Ovary (tissue), 9 donors: ENCODE measurements around the gene ANKH. TPM values are rescaled to one million over a fixed set of nuclear protein-coding genes. Genes with fewer than 3 reads are reported as not detected.

Experiments used
- DNase-seq, 5 donors: peaks; one replicate each; pipeline ENCODE4 v3.0.0-alpha.2; 2019 to 2020
- H3K27ac ChIP-seq, 2 donors: fragments of 200-600 bp; one replicate each; pipeline versions ENCODE4 v1.5.1 to v1.8.0; 2019 to 2022
- H3K27me3 ChIP-seq: fragments of 200-600 bp; one replicate; pipeline ENCODE4 v1.8.0; 2022
- H3K36me3 ChIP-seq: fragments of 200-600 bp; sonication (generic); one replicate; pipeline ENCODE4 v1.5.1; 2019
- H3K4me1 ChIP-seq: one replicate; pipeline ENCODE4 v1.8.1; 2013; ENCODE audit warnings: mild to moderate bottlenecking, moderate library complexity; ENCODE audit not compliant: insufficient read depth
- H3K4me3 ChIP-seq: fragments of 200-600 bp; sonication (generic); one replicate; pipeline ENCODE4 v1.5.1; 2017
- H3K9me3 ChIP-seq, 2 donors: fragments of 200-600 bp in 1 of 2; sonication (generic) in 1 of 2; one replicate each; pipeline versions ENCODE4 v1.5.1 to v1.8.1; 2013 to 2019; ENCODE audit warnings: mild to moderate bottlenecking in 1 of 2, moderate library complexity in 1 of 2
- CTCF ChIP-seq, 3 donors: fragments of 450-650 bp in 2 of 3; fragments of 200-600 bp in 1 of 3; IDR thresholded peaks; one replicate each; pipeline versions ENCODE4 v1.5.1 to v1.8.0; 2016 to 2022; ENCODE audit warnings: antibody characterized with exemption in 3 of 3, mild to moderate bottlenecking in 1 of 3
- EP300 ChIP-seq: sonication (generic); formaldehyde crosslinking; IDR thresholded peaks from one replicate; pipeline ENCODE4 v1.6.1; 2017; ENCODE audit warnings: antibody characterized with exemption
- POLR2A ChIP-seq: fragments of 450-650 bp; IDR thresholded peaks from one replicate; pipeline ENCODE4 v1.6.1; 2017; ENCODE audit warnings: antibody characterized with exemption, mild to moderate bottlenecking, moderate library complexity
- WGBS, 3 donors: extraction: QIAGEN DNeasy Blood & Tissue Kit in 1 of 3; methylation state at CpG; one replicate each; pipeline versions ENCODE4 v1.1.5 to v1.1.7; 2013 to 2017; 5-methylcytosine and 5-hydroxymethylcytosine counted together
- intact Hi-C, 4 donors: fragments of 100-400 bp; cut with DNase I; formaldehyde crosslinking; loops; one replicate each; pipeline versions ENCODE4 v1.11.0 to v1.15.1; 2022 to 2023
- polyA plus RNA-seq, 2 donors: library from polyadenylated mRNA; stranded (reverse); fragments of 200-250 nt in 1 of 2; fragments of 350-450 nt in 1 of 2; fragmentation: Illumina TruSeq in 1 of 2; extraction: RNeasy Lipid Tissue Mini Kit (QIAGEN cat#74804) in 1 of 2; gene quantifications; one replicate each; pipeline ENCODE4 v1.2.3, GENCODE V29; 2013 to 2014
- total RNA-seq, 7 donors: library from RNA; depleted of rRNA in 2 of 7; stranded (reverse); fragments of >200 nt in 2 of 7; fragmentation: NEBNext Ultra II Directional in 3 of 7; extraction: Animal tissue kit (Norgen Biotek cat#: 25700) in 3 of 7; gene quantifications; one replicate each; pipeline versions ENCODE4 v1.1.0 to v1.2.4, GENCODE V29; 2016 to 2023
- donor health status: DM: no; HTN: no; CAD: no; lungs with moderate emphysema.
- donor health status: DM: no; HTN: no; CAD: no.
- donor health status: Bipolar disorder and iron deficiency.
- donor health status: DM: yes; HTN: yes; CAD: no.
- donor health status: DM: no; HTN: no; CAD: no.
- donor health status: DM: yes; HTN: yes; CAD: no.

Gene ANKH
- total and polyA plus RNA-seq, 9 donors, result 17.2 to 80.7 (median 44.6) TPM

DNA sequence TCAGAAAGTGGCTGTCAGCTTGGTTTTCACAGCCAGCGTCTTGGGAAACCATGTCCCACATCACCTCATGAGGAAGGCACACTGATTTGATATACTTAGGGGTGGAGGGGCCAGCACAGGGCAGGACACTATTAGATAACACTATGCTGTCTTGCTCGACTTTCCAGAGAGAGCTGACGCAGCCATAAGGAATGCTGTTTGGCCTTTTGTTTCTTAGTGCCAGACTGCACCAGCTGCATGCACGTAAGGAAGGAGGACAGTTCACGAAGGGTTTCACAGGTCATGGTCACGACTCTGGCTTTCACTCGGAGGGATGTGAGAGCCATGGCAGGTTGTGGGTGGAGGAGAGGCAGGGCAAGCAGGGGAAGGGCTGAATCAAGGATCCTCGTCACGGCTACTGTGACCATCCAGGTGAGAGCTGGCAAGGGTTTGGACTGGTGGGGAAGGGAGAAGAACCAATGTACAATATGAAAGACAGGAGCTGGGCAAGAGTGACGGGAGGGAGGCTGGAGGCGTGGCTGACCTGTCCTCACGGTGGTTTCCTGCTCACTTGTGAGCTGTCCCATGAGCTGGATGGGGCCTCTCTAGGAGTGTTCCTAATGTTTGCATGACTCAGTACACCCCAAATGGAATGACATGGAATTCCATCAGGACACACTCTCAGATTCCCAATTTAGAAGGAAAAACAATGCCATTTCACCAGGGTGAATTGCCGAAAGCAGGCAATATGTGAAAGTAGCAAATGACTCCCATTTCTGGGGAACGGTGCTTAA lies 145.3 kb downstream of the ANKH start:
- Histone ChIP-seq H3K27me3 (no peaks in the 10 kb centered on the region), H3K27ac (no peak overlapping the region), H3K4me3 (no peak overlapping the region), H3K36me3 (no peaks in the 10 kb centered on the region), H3K9me3 (no peaks in the 10 kb centered on the region), H3K4me1 (peaks cover 2% of the 10 kb centered on the region)
- WGBS, 3 donors, result 66 to 77% (median 74%) methylated on average over 14 of the region's 14 CpGs
- TF ChIP-seq POLR2A, result no peak
- TF ChIP-seq EP300, result no peak
- TF ChIP-seq CTCF (IDR thresholded peaks at IDR 0.05), result no peak
- DNase-seq, result no peak
- intact Hi-C loops, result loop anchor here (5.0 kb wide), 2 partner anchors 276 to 281 kb away; no protein-coding TSS in a partner anchor

GRCh38 chr5:14724633-14725032 lies 146.9 kb downstream of the ANKH start:
- H3K36me3 ChIP-seq, result no peaks in the 10 kb centered on the region
- TF ChIP-seq CTCF (IDR thresholded peaks at IDR 0.05), result no peak
- no peak for TF ChIP-seq EP300
- TF ChIP-seq POLR2A, result no peak
- DNase-seq, result no peak
- H3K9me3 ChIP-seq, result no peaks in the 10 kb centered on the region
- H3K4me1 ChIP-seq, result peaks cover 2% of the 10 kb centered on the region
- H3K4me3 ChIP-seq, result no peak overlapping the region
- intact Hi-C loops, result loop anchor here (5.0 kb wide), 2 partner anchors 278 to 283 kb away; no protein-coding TSS in a partner anchor
- H3K27me3 ChIP-seq, result no peaks in the 10 kb centered on the region
- H3K27ac ChIP-seq, result no peak overlapping the region
- 90 to 92% (median 91%) methylated on average over 10 of the region's 10 CpGs for WGBS, 3 donors

- TF ChIP-seq POLR2A (no peak), EP300 (no peak), CTCF (IDR thresholded peaks at IDR 0.05) (no peak)
- H3K4me1 ChIP-seq, result peaks cover 2% of the 10 kb centered on the region
- H3K9me3 ChIP-seq, result no peaks in the 10 kb centered on the region
- WGBS, 3 donors, result 83 to 86% (median 85%) methylated on average over 4 of the region's 4 CpGs
- DNase-seq, result no peak
- H3K27me3 ChIP-seq, result no peaks in the 10 kb centered on the region
- no peak overlapping the region for H3K4me3 ChIP-seq
- intact Hi-C loops, result no loop called here
- no peaks in the 10 kb centered on the region for H3K36me3 ChIP-seq
- no peak overlapping the region for H3K27ac ChIP-seq
Observed at GRCh38 chr5:14723701-14724132, 147.9 kb downstream of the ANKH start.

DNA sequence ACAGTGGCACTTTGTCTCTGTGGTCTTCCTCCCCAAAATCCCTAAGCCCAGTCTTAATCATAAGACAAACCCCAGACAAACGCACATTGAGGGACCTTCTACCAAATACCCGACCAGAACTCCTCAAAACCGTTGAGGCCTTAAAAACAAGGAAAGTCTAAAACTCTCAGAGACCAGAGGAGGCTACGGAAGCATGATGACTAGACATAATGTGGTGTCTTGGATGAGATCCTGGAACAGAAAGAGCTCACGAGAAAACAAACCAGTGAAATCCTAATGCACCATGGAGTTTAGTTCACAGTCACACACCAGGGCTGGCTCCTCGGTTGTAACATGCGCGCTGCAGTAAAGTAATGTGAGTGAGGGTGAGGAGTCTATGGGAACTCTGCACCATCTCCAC lies 148.7 kb downstream of the ANKH start:
- no peaks in the 10 kb centered on the region for H3K9me3 ChIP-seq
- WGBS, 3 donors, result 92 to 94% (median 93%) methylated on average over 8 of the region's 8 CpGs
- H3K36me3 ChIP-seq, result no peaks in the 10 kb centered on the region
- no peak overlapping the region for H3K4me3 ChIP-seq
- intact Hi-C loops, result no loop called here
- no peaks in the 10 kb centered on the region for H3K27me3 ChIP-seq
- H3K27ac ChIP-seq, result no peak overlapping the region
- TF ChIP-seq EP300 (no peak), POLR2A (no peak), CTCF (IDR thresholded peaks at IDR 0.05) (no peak)
- peaks cover 2% of the 10 kb centered on the region for H3K4me1 ChIP-seq
- DNase-seq, result no peak
